Measurements from ENCODE around the gene CORO6. TPM values are rescaled to one million over a fixed set of nuclear protein-coding genes. Genes with fewer than 3 reads are reported as not detected.

Gene CORO6
- total RNA-seq, 1 donor from 2014 or later = 5.7 TPM

- no peak for DNase-seq
These were observed 10.1 kb downstream of the CORO6 start for GRCh38 chr17:29612404-29613280.

GRCh38 chr17:29612094-29612403 is 10.7 kb downstream of the CORO6 start:
- DNase-seq = no peak

DNA sequence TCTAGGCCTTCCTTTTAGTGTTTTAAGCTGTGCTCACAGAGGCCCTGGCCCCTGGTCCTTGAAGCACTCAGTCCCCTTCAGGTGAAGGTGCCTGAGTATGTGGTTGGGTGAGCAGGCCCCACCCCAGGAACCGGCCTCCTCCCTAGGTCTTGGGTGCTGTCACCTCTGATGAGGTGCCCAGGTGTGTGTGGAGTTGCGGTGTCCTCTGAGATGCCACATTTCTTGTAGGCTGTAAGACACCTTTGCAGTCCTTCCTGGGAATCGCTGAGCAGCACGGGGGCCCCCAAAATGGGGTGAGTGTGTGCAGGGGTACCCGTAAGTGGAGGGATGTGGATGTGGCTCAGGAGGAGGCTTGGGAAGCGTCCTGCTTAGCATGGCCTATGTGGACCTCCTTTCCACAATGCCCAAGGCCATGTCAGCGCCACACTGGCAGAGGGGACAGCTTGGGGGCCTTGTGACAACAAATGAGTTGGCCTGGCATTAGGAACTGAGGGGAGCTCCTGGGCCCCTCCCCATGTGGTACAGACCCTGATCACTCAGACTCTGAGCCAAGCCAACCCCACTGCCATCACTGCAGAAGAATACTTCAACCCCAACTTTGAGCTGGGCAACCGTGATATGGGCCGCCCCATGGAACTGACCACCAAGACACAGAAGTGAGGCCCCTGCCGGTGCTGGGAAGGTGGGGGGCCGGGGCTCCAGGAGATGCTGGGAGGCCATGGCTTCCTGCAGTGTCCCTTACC is 11.2 kb downstream of the CORO6 start:
- no peak for DNase-seq

- no peak for DNase-seq
These were observed 12.3 kb downstream of the CORO6 start for GRCh38 chr17:29610395-29610794.

- no peak for DNase-seq
These were observed 13.7 kb downstream of the CORO6 start for GRCh38 chr17:29608986-29609385.

DNA sequence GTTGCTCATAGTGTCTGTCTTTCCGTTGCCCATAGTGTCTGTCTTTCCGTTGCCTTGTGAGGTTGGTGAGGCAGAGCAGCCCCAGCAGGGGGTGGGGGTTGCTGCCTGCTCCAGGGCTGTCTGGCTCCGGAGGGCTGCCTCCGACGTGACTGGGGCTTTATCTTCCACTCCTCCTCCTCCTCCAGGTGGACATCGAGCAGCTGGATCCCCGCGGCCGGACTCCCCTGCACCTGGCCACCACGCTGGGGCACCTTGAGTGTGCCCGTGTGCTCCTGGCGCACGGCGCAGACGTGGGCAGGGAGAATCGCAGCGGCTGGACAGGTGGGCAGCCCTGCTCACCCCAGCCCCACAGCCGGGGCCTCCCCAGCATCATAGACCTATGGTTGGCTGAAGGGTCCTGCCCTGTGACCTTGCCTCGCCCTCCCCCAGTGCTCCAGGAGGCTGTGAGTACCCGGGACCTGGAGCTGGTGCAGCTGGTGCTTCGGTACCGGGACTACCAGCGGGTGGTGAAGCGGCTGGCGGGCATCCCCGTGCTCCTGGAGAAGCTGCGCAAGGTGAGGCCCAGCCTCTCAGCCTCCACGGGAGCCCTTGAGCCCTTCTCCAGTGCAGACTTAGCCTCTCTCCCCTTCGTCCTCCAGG is 15.0 kb downstream of the CORO6 start:
- no peak for DNase-seq

GRCh38 chr17:29603109-29603674 is 19.5 kb downstream of the CORO6 start:
- DNase-seq = peak; percentile 43

DNA sequence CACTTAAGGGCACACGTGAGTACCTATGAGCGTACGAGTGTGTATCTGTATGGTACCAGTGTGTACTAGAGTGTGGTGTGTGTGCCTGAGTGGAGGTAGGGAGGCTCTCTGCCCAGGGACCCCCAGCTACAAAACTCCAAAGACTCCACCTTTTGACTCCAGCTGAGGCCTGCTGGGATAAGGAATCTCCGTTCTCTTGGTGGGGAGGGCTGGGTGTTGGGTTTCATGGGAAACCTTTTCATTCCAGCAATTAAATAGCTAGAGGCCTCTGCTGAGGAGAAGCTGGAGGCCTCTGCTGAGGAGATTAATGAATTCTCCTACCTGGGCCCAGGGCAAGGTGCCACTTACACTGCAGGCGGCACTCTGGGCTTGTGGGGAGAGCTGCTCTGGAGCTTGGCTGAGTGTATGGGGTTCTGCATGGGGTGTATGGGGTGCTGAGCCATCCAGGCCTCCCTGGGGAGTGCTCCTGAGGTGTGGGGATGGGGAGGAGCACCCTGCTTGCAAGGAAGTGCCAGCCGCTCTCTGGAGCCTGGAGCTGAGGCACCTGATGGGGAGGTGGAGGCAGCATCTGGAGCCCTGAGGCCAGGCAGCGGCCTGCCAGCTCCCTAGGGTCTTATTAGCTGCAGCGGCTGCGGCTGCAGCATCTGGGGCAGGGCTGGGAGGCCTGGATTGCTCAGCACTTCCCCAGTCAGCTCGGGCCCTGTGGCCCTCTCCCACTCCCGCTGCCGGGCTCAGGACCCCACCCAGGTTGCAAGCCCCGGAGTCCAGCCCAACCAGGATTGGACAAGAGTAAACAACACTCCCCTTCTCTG is 25.1 kb downstream of the CORO6 start:
- DNase-seq = no peak

DNA sequence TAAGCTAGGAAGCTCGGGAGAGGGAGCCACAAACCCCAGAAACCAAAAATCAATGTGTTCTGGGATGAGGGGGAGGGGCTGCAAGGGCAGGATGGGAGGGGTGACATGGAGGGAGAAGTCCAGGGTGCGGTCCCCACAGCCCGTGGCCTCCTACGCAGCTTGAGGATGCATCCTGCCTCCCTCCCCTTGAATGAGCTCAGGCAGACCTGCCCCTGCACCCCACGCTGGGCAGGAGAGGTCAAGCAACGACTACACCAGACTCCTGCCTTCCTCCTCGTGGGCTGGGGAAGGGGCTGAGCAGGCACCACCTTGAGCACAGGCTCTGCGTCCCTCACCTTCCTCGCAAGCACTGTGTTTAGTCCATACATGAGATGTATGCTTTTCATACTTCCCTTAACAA is 25.9 kb downstream of the CORO6 start:
- no peak for DNase-seq

DNA sequence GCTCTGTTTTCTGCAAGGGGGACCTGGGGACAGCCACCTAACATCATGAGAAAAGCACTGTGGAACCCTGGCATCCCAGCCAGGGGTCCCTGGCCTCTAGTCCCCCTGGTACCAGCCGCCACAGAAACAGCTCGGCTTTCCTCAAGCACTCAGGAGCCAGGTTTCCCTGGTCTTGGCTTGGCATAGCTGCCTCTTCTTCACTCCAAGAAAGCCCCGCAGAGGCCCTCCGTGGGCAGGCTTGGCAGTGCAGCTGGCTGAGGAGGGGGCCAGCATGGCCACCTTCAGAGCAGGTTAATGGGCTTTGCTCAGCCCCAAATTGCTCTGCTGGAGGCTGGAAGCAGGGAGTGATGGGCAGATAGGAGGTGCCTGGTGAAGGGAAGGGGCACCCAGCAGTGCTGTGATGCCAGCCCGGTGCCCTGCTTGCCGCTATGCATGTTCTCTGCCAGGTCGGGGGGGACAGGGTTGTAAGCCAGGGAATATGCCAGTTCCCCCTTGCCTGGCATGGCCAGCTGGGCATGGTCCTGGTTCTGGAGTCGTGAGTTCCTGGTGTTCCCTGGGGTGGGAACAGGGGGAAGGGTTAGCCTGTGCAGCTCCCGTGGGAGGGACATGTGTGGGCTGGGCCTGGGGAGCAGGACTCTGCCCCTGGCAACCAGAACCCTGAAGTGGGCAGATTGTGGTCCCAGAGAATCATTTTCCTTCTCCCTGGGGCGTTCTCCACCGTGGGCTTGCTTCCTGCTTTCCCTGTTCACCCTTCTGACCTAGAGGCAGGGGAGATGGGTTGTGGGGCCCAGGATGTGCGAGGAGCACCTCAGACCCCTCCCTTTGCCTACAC is 26.6 kb downstream of the CORO6 start:
- DNase-seq = no peak

- no peak for DNase-seq
These were observed 27.4 kb downstream of the CORO6 start for GRCh38 chr17:29595107-29595942.

GRCh38 chr17:29594519-29595090 is 28.1 kb downstream of the CORO6 start:
- DNase-seq = no peak

- DNase-seq = no peak
These were observed 28.9 kb downstream of the CORO6 start for GRCh38 chr17:29593591-29594518.

DNA sequence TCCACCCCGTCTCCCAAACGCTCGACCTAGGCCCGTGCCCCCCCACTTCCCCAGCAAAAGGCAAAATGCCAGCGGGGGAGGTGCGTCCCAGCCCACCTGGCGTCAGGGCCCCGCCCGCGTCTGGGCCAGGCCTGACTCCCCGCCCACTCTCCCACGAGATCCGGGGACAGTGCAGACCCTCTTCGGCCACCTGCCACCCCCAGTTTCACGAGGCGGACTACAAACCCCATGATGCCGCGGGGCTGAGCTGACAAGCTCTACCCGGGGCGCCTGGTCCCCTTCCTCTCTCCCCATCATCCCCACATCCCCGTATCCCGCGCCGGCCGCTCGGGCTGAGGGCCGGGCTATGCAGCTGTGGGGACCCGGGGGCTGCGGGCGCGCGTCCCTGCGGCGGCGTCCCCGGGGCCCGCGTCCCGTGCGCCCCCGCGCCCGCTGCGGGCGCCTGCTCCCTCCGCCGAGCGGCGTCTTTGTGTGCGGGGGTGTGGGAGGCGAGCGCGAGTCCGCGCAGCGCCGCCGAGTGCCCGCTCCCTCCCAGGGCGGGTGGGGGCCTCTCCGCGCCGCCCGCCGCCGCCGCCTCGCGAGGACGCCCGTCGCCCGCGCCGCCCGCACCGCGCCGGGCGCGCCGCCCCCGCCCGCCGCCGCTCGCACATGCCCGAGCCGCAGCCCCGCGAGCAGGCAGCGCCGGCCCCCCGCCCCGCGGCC is 29.7 kb downstream of the CORO6 start, which contains the start of gene ANKRD13B:
ANKRD13B (plus strand) TSS at position 283 of the 702 bp plus-strand sequence. CDS start 490 bp downstream, outside the sequence.
- DNase-seq = no peak

GRCh38 chr17:29591737-29592608 is 30.7 kb downstream of the CORO6 start:
- peak; percentile 79 for DNase-seq

DNA sequence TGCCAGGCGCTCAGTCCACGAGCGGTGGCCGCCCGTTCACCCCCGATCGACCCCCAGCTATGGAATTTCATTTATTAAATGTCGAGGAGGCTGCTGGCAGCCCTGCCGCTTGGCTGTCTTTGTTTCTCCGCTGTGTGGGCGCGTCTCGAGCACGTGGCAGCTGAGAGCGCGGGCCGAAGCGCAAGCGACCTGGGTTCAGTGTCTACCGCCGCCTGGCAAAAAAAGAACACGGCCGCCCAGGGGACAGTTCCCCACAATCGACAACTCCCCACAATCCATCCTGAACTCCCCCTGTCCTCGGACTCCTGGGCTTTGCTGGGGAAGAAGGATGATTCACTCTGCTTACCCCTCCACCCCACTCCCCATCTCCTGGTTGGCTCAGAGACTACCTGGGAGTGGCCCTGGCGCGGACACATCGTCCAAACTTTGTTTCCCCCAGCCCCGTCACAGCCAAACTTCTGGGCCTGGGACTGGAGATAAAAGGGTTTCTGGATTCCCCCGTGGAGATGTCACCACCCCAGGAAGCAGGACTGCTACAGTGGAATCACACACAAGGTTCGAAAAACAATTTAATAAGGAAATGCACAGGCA is 31.5 kb downstream of the CORO6 start:
- DNase-seq = no peak

All from skin of body (tissue), 2 donors.